Measurements from ENCODE around the gene RFX5. TPM values are rescaled to one million over a fixed set of nuclear protein-coding genes. Genes with fewer than 3 reads are reported as not detected.

The RFX5 gene
- total and polyA plus RNA-seq, 2 of the 13 experiments (the other 11 are each of a cell fraction or from before 2014, with no cell fraction given): 17.9 to 36.2 TPM

- Histone ChIP-seq H3K79me2 (ENCODE audit: insufficient read depth, low read length) (no peaks in the 10 kb centered on the region), H3K36me3 (replicated peaks in 1 of 2; ENCODE audit: control insufficient read depth in 1 of 2, insufficient read depth in 2 of 2, low read length in 2 of 2) (peaks cover 39 to 74% of the 10 kb centered on the region in 2 experiments), H4K20me1 (ENCODE audit: insufficient read depth, low read length) (0 out of 2 replicates have a peak, but pooled peaks cover 4% of the 10 kb centered on the region), H3K27me3 (ENCODE audit: control insufficient read depth in 1 of 2, insufficient read depth in 2 of 2, low read length in 2 of 2) (no peaks in the 10 kb centered on the region), H2AFZ (ENCODE audit: low read length) (no peak overlapping the region), H3K9me3 (ENCODE audit: low read length) (no peaks in the 10 kb centered on the region), H3K4me3 (replicated peaks in 1 of 3; ENCODE audit: insufficient read depth in 1 of 3, low read depth in 2 of 3, low read length in 3 of 3) (no peak overlapping the region), H3K4me1 (ENCODE audit: insufficient read depth, low read length) (no peaks in the 10 kb centered on the region), H3K27ac (ENCODE audit: extremely low read length, insufficient read depth, low read length) (no peak overlapping the region), H3K9ac (ENCODE audit: insufficient read depth, low read depth, low read length) (no peak overlapping the region), H3K4me2 (ENCODE audit: low read depth, low read length) (no peak overlapping the region)
- in situ Hi-C loops (cut with HindIII; ENCODE audit: extremely low pct_ligation_motif_present, low pct_unique_long_range_greater_than_20kb) (no loop called here), intact Hi-C loops (cut with micrococcal nuclease; ENCODE audit: unreplicated experiment) (no loop called here)
- ChIA-PET CTCF (ENCODE audit: low intra/inter-chr PET ratio, low total read pairs) (no interaction called here), POLR2A (interaction anchor here (1.5 kb wide), 2 partner anchors 10 to 11 kb away, joined by 4 to 6 read pairs; partner anchors contain the start of gene ZNF687)
- FAIRE-seq (no peak), ATAC-seq (peak; percentile 20), DNase-seq (ENCODE audit: low spot score) (no peak)
- 96% methylated on average over 4 of the region's 6 CpGs for WGBS (ENCODE audit: low lambda C conversion rate)
- TF ChIP-seq ZNF740 (CRISPR knock-in tag; IDR thresholded peaks at IDR 0.05) (no peak), ZSCAN5A (CRISPR knock-in tag; IDR thresholded peaks at IDR 0.05; ENCODE audit: borderline replicate concordance) (0 out of 2 replicates have a peak, but pooled peaks have one; percentile 11), AGO2 (optimal IDR thresholded peaks at IDR 0.05; ENCODE audit: low read depth, low read length) (peak; percentile 26), POLR2G (IDR thresholded peaks at IDR 0.05; ENCODE audit: low read depth, low read length) (peak; percentile 8; the same call in 1 of the 2 replicates)
- BruUV-seq (replicated peaks): no TSS peak
Measured at GRCh38 chr1:151293093-151293492, 54.0 kb downstream of the RFX5 start.

Measured in HepG2 (cell line).